ENCODE measurements around the gene PSMF1. TPM values are rescaled to one million over a fixed set of nuclear protein-coding genes. Genes with fewer than 3 reads are reported as not detected.

Gene PSMF1
- total RNA-seq, 1 donor from 2014 or later, result 133 TPM

- H3K27ac Mint-ChIP-seq (ENCODE audit: unreplicated experiment), result no peak overlapping the region
- H3K4me1 Mint-ChIP-seq (ENCODE audit: low read depth, unreplicated experiment), result no peaks in the 10 kb centered on the region
- Histone ChIP-seq H3K9ac (ENCODE audit: low read length) (no peak overlapping the region), H3K4me2 (ENCODE audit: low read length) (no peak overlapping the region), H3K27ac (ENCODE audit: low read depth, low read length) (no peak overlapping the region), H4K20me1 (ENCODE audit: insufficient read depth, low read length) (peaks cover 9% of the 10 kb centered on the region), H3K36me3 (ENCODE audit: insufficient read depth, low read length) (no peaks in the 10 kb centered on the region), H3K4me3 (ENCODE audit: insufficient read depth, low read depth, low read length) (no peak overlapping the region), H3K79me2 (ENCODE audit: insufficient read depth, low read length) (no peaks in the 10 kb centered on the region), H2AFZ (ENCODE audit: low read depth, low read length) (no peak overlapping the region), H3K27me3 (ENCODE audit: insufficient read depth, low read length) (no peaks in the 10 kb centered on the region), H3K4me1 (ENCODE audit: insufficient read depth, low read length) (no peaks in the 10 kb centered on the region), H3K9me3 (ENCODE audit: insufficient read depth, low read depth, low read length) (no peaks in the 10 kb centered on the region)
- no peaks in the 10 kb centered on the region for H3K9me3 Mint-ChIP-seq (ENCODE audit: unreplicated experiment)
- peaks cover 7% of the 10 kb centered on the region for H3K27me3 Mint-ChIP-seq (ENCODE audit: low read depth, unreplicated experiment)
- FAIRE-seq (no peak), DNase-seq (ENCODE audit: low read depth) (no peak)
- H3K4me3 Mint-ChIP-seq (ENCODE audit: unreplicated experiment), result no peak overlapping the region
- H3K36me3 Mint-ChIP-seq (ENCODE audit: low read depth, unreplicated experiment), result no peaks in the 10 kb centered on the region
- TF ChIP-seq CTCF (IDR thresholded peaks at IDR 0.05; ENCODE audit: insufficient read depth, low read depth, low read length) (no peak), EZH2 (IDR thresholded peaks at IDR 0.05; ENCODE audit: insufficient read depth, low read length) (no peak)
Measured at GRCh38 chr20:1103751-1104150, 14.7 kb upstream of the PSMF1 start.

- Histone ChIP-seq H3K9me3 (ENCODE audit: insufficient read depth, low read depth, low read length) (no peaks in the 10 kb centered on the region), H3K79me2 (ENCODE audit: insufficient read depth, low read length) (no peaks in the 10 kb centered on the region), H2AFZ (ENCODE audit: low read depth, low read length) (no peak overlapping the region), H3K27me3 (ENCODE audit: insufficient read depth, low read length) (no peaks in the 10 kb centered on the region), H3K9ac (ENCODE audit: low read length) (no peak overlapping the region), H3K4me1 (ENCODE audit: insufficient read depth, low read length) (no peaks in the 10 kb centered on the region), H3K27ac (ENCODE audit: low read depth, low read length) (no peak overlapping the region), H3K4me3 (ENCODE audit: insufficient read depth, low read depth, low read length) (no peak overlapping the region), H3K4me2 (ENCODE audit: low read length) (no peak overlapping the region), H4K20me1 (ENCODE audit: insufficient read depth, low read length) (peaks cover 9% of the 10 kb centered on the region), H3K36me3 (ENCODE audit: insufficient read depth, low read length) (no peaks in the 10 kb centered on the region)
- no peaks in the 10 kb centered on the region for H3K4me1 Mint-ChIP-seq (ENCODE audit: low read depth, unreplicated experiment)
- no peak overlapping the region for H3K4me3 Mint-ChIP-seq (ENCODE audit: unreplicated experiment)
- H3K36me3 Mint-ChIP-seq (ENCODE audit: low read depth, unreplicated experiment), result no peaks in the 10 kb centered on the region
- no peak for TF ChIP-seq CTCF (IDR thresholded peaks at IDR 0.05; ENCODE audit: insufficient read depth, low read depth, low read length)
- TF ChIP-seq EZH2 (IDR thresholded peaks at IDR 0.05; ENCODE audit: insufficient read depth, low read length), result no peak
- no peaks in the 10 kb centered on the region for H3K9me3 Mint-ChIP-seq (ENCODE audit: unreplicated experiment)
- DNase-seq (ENCODE audit: low read depth) (no peak), FAIRE-seq (no peak)
- H3K27me3 Mint-ChIP-seq (ENCODE audit: low read depth, unreplicated experiment), result peaks cover 9% of the 10 kb centered on the region
- H3K27ac Mint-ChIP-seq (ENCODE audit: unreplicated experiment), result no peak overlapping the region
Measured at GRCh38 chr20:1105599-1106194, 12.7 kb upstream of the PSMF1 start.

GRCh38 chr20:1107176-1107575 is 11.2 kb upstream of the PSMF1 start:
- Mint-ChIP-seq H3K36me3 (ENCODE audit: low read depth, unreplicated experiment) (no peaks in the 10 kb centered on the region), H3K9me3 (ENCODE audit: unreplicated experiment) (no peaks in the 10 kb centered on the region), H3K27ac (ENCODE audit: unreplicated experiment) (no peak overlapping the region), H3K27me3 (ENCODE audit: low read depth, unreplicated experiment) (peaks cover 9% of the 10 kb centered on the region), H3K4me3 (ENCODE audit: unreplicated experiment) (no peak overlapping the region), H3K4me1 (ENCODE audit: low read depth, unreplicated experiment) (no peaks in the 10 kb centered on the region)
- FAIRE-seq, result no peak
- Histone ChIP-seq H3K79me2 (ENCODE audit: insufficient read depth, low read length) (no peaks in the 10 kb centered on the region), H3K4me2 (ENCODE audit: low read length) (no peak overlapping the region), H3K27ac (ENCODE audit: low read depth, low read length) (no peak overlapping the region), H2AFZ (ENCODE audit: low read depth, low read length) (no peak overlapping the region), H3K4me3 (ENCODE audit: insufficient read depth, low read depth, low read length) (no peak overlapping the region), H3K4me1 (ENCODE audit: insufficient read depth, low read length) (no peaks in the 10 kb centered on the region), H3K9me3 (ENCODE audit: insufficient read depth, low read depth, low read length) (no peaks in the 10 kb centered on the region), H3K27me3 (ENCODE audit: insufficient read depth, low read length) (no peaks in the 10 kb centered on the region), H3K36me3 (ENCODE audit: insufficient read depth, low read length) (no peaks in the 10 kb centered on the region), H3K9ac (ENCODE audit: low read length) (no peak overlapping the region), H4K20me1 (ENCODE audit: insufficient read depth, low read length) (peaks cover 9% of the 10 kb centered on the region)
- no peak for DNase-seq (ENCODE audit: low read depth)
- TF ChIP-seq EZH2 (IDR thresholded peaks at IDR 0.05; ENCODE audit: insufficient read depth, low read length), result no peak
- no peak for TF ChIP-seq CTCF (IDR thresholded peaks at IDR 0.05; ENCODE audit: insufficient read depth, low read depth, low read length)
